ENCODE results near the gene UVSSA. TPM values are rescaled to one million over a fixed set of nuclear protein-coding genes. Genes with fewer than 3 reads are reported as not detected.
"Not testable (repeated sequence)": the region's sequence is repeated elsewhere in the genome, so short reads cannot be mapped to it uniquely, and the experiment has no call there.

The UVSSA gene
- total RNA-seq, 4 donors from 2014 or later = 13.5 to 114 (median 34.2) TPM

- Histone ChIP-seq H3K36me3 (no peaks in the 10 kb centered on the region), H3K27me3 (peaks cover 81% of the 10 kb centered on the region), H3K9me3 (no peaks in the 10 kb centered on the region), H3K4me3 (no peak overlapping the region), H3K27ac (no peak overlapping the region), H3K4me1 (no peaks in the 10 kb centered on the region)
- in situ Hi-C loops (cut with MboI; ENCODE audit: low pct_ligation_motif_present in 1 of 4, low pct_unique_long_range_greater_than_20kb in 1 of 4, low sequenced_read_pairs in 3 of 4) (no loop called here), intact Hi-C loops (cut with DNase I; ENCODE audit: low total_unique reads) (no loop called here)
- DNase-seq = no peak
- TF ChIP-seq POLR2A (IDR thresholded peaks at IDR 0.05) = no peak
- TF ChIP-seq POLR2AphosphoS5 (IDR thresholded peaks at IDR 0.05) = no peak
- no peak for TF ChIP-seq EP300 (IDR thresholded peaks at IDR 0.05; ENCODE audit: low read depth)
- TF ChIP-seq CTCF (IDR thresholded peaks at IDR 0.05) = no peak
- 40 to 64% methylated on average over 1 to 17 of the region's 17 CpGs for WGBS, 2 donors (ENCODE audit: low coverage in 1 of 2)
Observed at GRCh38 chr4:1418494-1419285, 71.7 kb downstream of the UVSSA start.

GRCh38 chr4:1419708-1420107, 72.7 kb downstream of the UVSSA start:
- 80 to 87% methylated on average over 9 to 13 of the region's 13 CpGs for WGBS, 2 donors (ENCODE audit: low coverage in 1 of 2)
- no peak for TF ChIP-seq POLR2AphosphoS5 (IDR thresholded peaks at IDR 0.05)
- TF ChIP-seq EP300 (IDR thresholded peaks at IDR 0.05; ENCODE audit: low read depth) = no peak
- TF ChIP-seq CTCF (IDR thresholded peaks at IDR 0.05) = no peak
- H3K36me3 ChIP-seq = no peaks in the 10 kb centered on the region
- peaks cover 80% of the 10 kb centered on the region for H3K27me3 ChIP-seq
- no peaks in the 10 kb centered on the region for H3K4me1 ChIP-seq
- no peak for DNase-seq
- no peak overlapping the region for H3K4me3 ChIP-seq
- no peaks in the 10 kb centered on the region for H3K9me3 ChIP-seq
- no peak overlapping the region for H3K27ac ChIP-seq
- in situ Hi-C loops (cut with MboI; ENCODE audit: low pct_ligation_motif_present in 1 of 4, low pct_unique_long_range_greater_than_20kb in 1 of 4, low sequenced_read_pairs in 3 of 4) = no loop called here
- intact Hi-C loops (cut with DNase I; ENCODE audit: low total_unique reads) = no loop called here

DNA sequence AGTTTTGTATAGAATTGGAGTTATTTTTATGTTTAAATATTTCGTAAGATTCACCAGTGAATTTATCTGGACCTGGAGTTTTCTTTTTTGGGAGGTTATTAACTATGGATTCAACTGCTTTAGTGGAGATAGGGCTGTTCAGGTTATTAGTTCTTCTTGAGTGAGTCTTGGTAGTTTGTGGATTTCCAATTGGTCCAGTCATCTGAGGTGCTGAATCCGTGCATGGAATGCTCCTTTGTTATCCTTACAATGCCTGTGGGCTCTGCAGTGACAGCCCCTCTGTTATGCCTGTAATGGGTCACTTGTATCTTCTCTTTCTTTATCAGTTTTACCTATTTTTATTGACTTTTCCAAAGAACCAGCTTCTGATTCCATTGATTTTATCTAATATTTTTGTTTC, 74.6 kb downstream of the UVSSA start:
- Histone ChIP-seq H3K27me3 (peaks cover 68% of the 10 kb centered on the region), H3K36me3 (no peaks in the 10 kb centered on the region), H3K9me3 (no peaks in the 10 kb centered on the region), H3K4me1 (no peaks in the 10 kb centered on the region), H3K27ac (no peak overlapping the region), H3K4me3 (no peak overlapping the region)
- in situ Hi-C loops (cut with MboI; ENCODE audit: low pct_ligation_motif_present in 1 of 4, low pct_unique_long_range_greater_than_20kb in 1 of 4, low sequenced_read_pairs in 3 of 4) = no loop called here
- intact Hi-C loops (cut with DNase I; ENCODE audit: low total_unique reads) = no loop called here
- 36 to 75% methylated on average over 2 of the region's 2 CpGs for WGBS, 2 donors (ENCODE audit: low coverage in 1 of 2)
- no peak for DNase-seq
- TF ChIP-seq POLR2AphosphoS5 (IDR thresholded peaks at IDR 0.05) = no peak
- no peak for TF ChIP-seq CTCF (IDR thresholded peaks at IDR 0.05)
- no peak for TF ChIP-seq EP300 (IDR thresholded peaks at IDR 0.05; ENCODE audit: low read depth)
- no peak for TF ChIP-seq POLR2A (IDR thresholded peaks at IDR 0.05)

GRCh38 chr4:1427010-1427409, 80.0 kb downstream of the UVSSA start:
- H3K36me3 ChIP-seq = no peaks in the 10 kb centered on the region
- TF ChIP-seq CTCF (IDR thresholded peaks at IDR 0.05) (no peak), EP300 (IDR thresholded peaks at IDR 0.05; ENCODE audit: low read depth) (no peak), POLR2AphosphoS5 (IDR thresholded peaks at IDR 0.05) (no peak), POLR2A (IDR thresholded peaks at IDR 0.05) (no peak)
- H3K27me3 ChIP-seq = peaks cover 20% of the 10 kb centered on the region
- intact Hi-C loops (cut with DNase I; ENCODE audit: low total_unique reads) (no loop called here), in situ Hi-C loops (cut with MboI; ENCODE audit: low pct_ligation_motif_present in 1 of 4, low pct_unique_long_range_greater_than_20kb in 1 of 4, low sequenced_read_pairs in 3 of 4) (no loop called here)
- H3K4me3 ChIP-seq = no peak overlapping the region
- no peaks in the 10 kb centered on the region for H3K4me1 ChIP-seq
- H3K9me3 ChIP-seq = no peaks in the 10 kb centered on the region
- 63 to 71% methylated on average over 4 to 5 of the region's 5 CpGs for WGBS, 2 donors (ENCODE audit: low coverage in 1 of 2)
- DNase-seq = no peak
- H3K27ac ChIP-seq = no peak overlapping the region

DNA sequence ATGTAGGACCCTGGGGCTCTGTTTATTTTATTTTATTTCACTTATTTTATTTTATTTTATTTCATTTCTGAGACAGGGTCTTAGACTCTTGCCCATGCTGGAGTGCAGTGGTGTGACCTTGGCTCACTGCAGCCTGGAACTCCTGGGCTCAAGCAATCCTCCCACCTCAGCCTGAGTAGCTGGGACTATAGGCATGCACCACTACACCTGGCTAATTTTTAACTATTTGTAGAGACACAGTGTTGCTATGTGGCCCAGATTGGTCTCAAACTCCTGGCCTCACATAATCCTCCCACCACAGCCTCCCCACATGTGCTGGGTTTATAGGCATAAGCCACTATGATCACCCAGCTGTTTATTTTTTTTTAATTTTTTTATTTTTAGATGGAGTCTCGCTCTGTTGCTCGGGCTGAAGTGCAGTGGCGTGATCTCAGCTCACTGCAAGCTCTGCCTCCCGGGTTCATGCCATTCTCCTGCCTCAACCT, 96.7 kb downstream of the UVSSA start:
- intact Hi-C loops (cut with DNase I; ENCODE audit: low total_unique reads); H3K36me3 ChIP-seq; H3K27ac ChIP-seq; DNase-seq; H3K4me3 ChIP-seq; in situ Hi-C loops (cut with MboI; ENCODE audit: low pct_ligation_motif_present in 1 of 4, low pct_unique_long_range_greater_than_20kb in 1 of 4, low sequenced_read_pairs in 3 of 4); H3K9me3 ChIP-seq; H3K4me1 ChIP-seq: not testable (repeated sequence)
- WGBS, 2 donors (ENCODE audit: low coverage in 1 of 2) = 62 to 74% methylated on average over 3 to 4 of the region's 4 CpGs
- peaks cover 11% of the 10 kb centered on the region for H3K27me3 ChIP-seq
